WI38 (cell line): ENCODE measurements around the gene ATP6V0A4.

Experiments used
- H3K4me3 ChIP-seq: 2 replicates; pipeline ENCODE4 v1.5.1; 2011; ENCODE audit warnings: low read depth, mild to moderate bottlenecking, control low read depth, low read length
- CTCF ChIP-seq: IDR thresholded peaks from 2 replicates; pipeline ENCODE4 v1.5.1; 2012; ENCODE audit warnings: low read depth, mild to moderate bottlenecking, control low read depth, low read length

ATP6V0A4 gene

GRCh38 chr7:138797715-138798320 is at the start of gene ATP6V0A4, which contains the start of gene TMEM213:
Gene ATP6V0A4, minus strand, starts transcription at chr7:138798196. Its CDS starts 26,949 bp downstream, at chr7:138771247.
Gene TMEM213, plus strand, starts transcription at chr7:138797994. Its CDS starts 111 bp downstream, at chr7:138798105.
- H3K4me3 ChIP-seq, result no peak within 1 kb of the TSS
- TF ChIP-seq CTCF, result no peak

GRCh38 chr7:138845711-138846110 is 47.7 kb upstream of the ATP6V0A4 start:
- no peak overlapping the region for H3K4me3 ChIP-seq
- TF ChIP-seq CTCF, result no peak

GRCh38 chr7:138843632-138844580 is 45.9 kb upstream of the ATP6V0A4 start:
- no peak for TF ChIP-seq CTCF

GRCh38 chr7:138842111-138842510 is 44.1 kb upstream of the ATP6V0A4 start:
- TF ChIP-seq CTCF, result no peak

More at GRCh38 chr7:138843632-138844580, 45.9 kb upstream of the ATP6V0A4 start:
- no peak overlapping the region for H3K4me3 ChIP-seq

GRCh38 chr7:138838166-138838565 is 40.2 kb upstream of the ATP6V0A4 start:
- no peak for TF ChIP-seq CTCF
- H3K4me3 ChIP-seq, result no peak overlapping the region

More at GRCh38 chr7:138842111-138842510, 44.1 kb upstream of the ATP6V0A4 start:
- H3K4me3 ChIP-seq, result no peak overlapping the region

- TF ChIP-seq CTCF, result no peak
- no peak overlapping the region for H3K4me3 ChIP-seq
Observed at GRCh38 chr7:138837627-138838026, 39.6 kb upstream of the ATP6V0A4 start.

- no peak for TF ChIP-seq CTCF
- H3K4me3 ChIP-seq, result no peak overlapping the region
Observed at GRCh38 chr7:138835087-138835486, 37.1 kb upstream of the ATP6V0A4 start.
